Measurements from ENCODE around the gene EZR.

Gene EZR

GRCh38 chr6:158752613-158753012 is 66.6 kb downstream of the EZR start:
- peaks cover 0 to 8% of the 10 kb centered on the region in 2 donors for H3K4me1 ChIP-seq (ENCODE audit: control insufficient read depth in 1 of 2, insufficient read depth in 2 of 2, low read length in 2 of 2)
- no peak overlapping the region for H3K4me3 ChIP-seq (ENCODE audit: low read depth in 1 of 2, low read length in 2 of 2)
- H3K9me3 ChIP-seq (ENCODE audit: control insufficient read depth in 1 of 2, low read length in 2 of 2), result no peaks in the 10 kb centered on the region
- H3K27me3 ChIP-seq (ENCODE audit: low read depth, low read length), result no peaks in the 10 kb centered on the region
- peaks cover 0 to 6% of the 10 kb centered on the region in 2 donors for H3K36me3 ChIP-seq (ENCODE audit: control insufficient read depth in 1 of 2, insufficient read depth in 2 of 2, low read length in 2 of 2)
- no peak overlapping the region for H3K27ac ChIP-seq (ENCODE audit: low read length)

GRCh38 chr6:158751921-158752320 is 67.2 kb downstream of the EZR start:
- peaks cover 0 to 6% of the 10 kb centered on the region in 2 donors for H3K36me3 ChIP-seq (ENCODE audit: control insufficient read depth in 1 of 2, insufficient read depth in 2 of 2, low read length in 2 of 2)
- H3K27me3 ChIP-seq (ENCODE audit: low read depth, low read length), result no peaks in the 10 kb centered on the region
- no peak overlapping the region for H3K27ac ChIP-seq (ENCODE audit: low read length)

GRCh38 chr6:158751224-158751623 is 67.9 kb downstream of the EZR start:
- no peaks in the 10 kb centered on the region for H3K27me3 ChIP-seq (ENCODE audit: low read depth, low read length)
- no peak overlapping the region for H3K4me3 ChIP-seq (ENCODE audit: low read depth in 1 of 2, low read length in 2 of 2)
- H3K36me3 ChIP-seq (ENCODE audit: control insufficient read depth in 1 of 2, insufficient read depth in 2 of 2, low read length in 2 of 2), result peaks cover 0 to 6% of the 10 kb centered on the region in 2 donors
- H3K27ac ChIP-seq (ENCODE audit: low read length), result no peak overlapping the region
- peaks cover 0 to 8% of the 10 kb centered on the region in 2 donors for H3K4me1 ChIP-seq (ENCODE audit: control insufficient read depth in 1 of 2, insufficient read depth in 2 of 2, low read length in 2 of 2)
- H3K9me3 ChIP-seq (ENCODE audit: control insufficient read depth in 1 of 2, low read length in 2 of 2), result no peaks in the 10 kb centered on the region

More at GRCh38 chr6:158751921-158752320, 67.2 kb downstream of the EZR start:
- Histone ChIP-seq H3K9me3 (ENCODE audit: control insufficient read depth in 1 of 2, low read length in 2 of 2) (no peaks in the 10 kb centered on the region), H3K4me3 (ENCODE audit: low read depth in 1 of 2, low read length in 2 of 2) (no peak overlapping the region), H3K4me1 (ENCODE audit: control insufficient read depth in 1 of 2, insufficient read depth in 2 of 2, low read length in 2 of 2) (peaks cover 0 to 8% of the 10 kb centered on the region in 2 donors)

GRCh38 chr6:158744986-158745430 is 74.2 kb downstream of the EZR start:
- Histone ChIP-seq H3K36me3 (ENCODE audit: control insufficient read depth in 1 of 2, insufficient read depth in 2 of 2, low read length in 2 of 2) (peaks cover 0 to 3% of the 10 kb centered on the region in 2 donors), H3K27ac (ENCODE audit: low read length) (no peak overlapping the region), H3K4me3 (ENCODE audit: low read depth in 1 of 2, low read length in 2 of 2) (no peak overlapping the region)

GRCh38 chr6:158743033-158743651 is 76.0 kb downstream of the EZR start:
- peaks cover 0 to 3% of the 10 kb centered on the region in 2 donors for H3K9me3 ChIP-seq (ENCODE audit: control insufficient read depth in 1 of 2, low read length in 2 of 2)
- peaks cover 0 to 9% of the 10 kb centered on the region in 2 donors for H3K36me3 ChIP-seq (ENCODE audit: control insufficient read depth in 1 of 2, insufficient read depth in 2 of 2, low read length in 2 of 2)
- H3K4me1 ChIP-seq (ENCODE audit: control insufficient read depth in 1 of 2, insufficient read depth in 2 of 2, low read length in 2 of 2), result no peaks in the 10 kb centered on the region

More at GRCh38 chr6:158744986-158745430, 74.2 kb downstream of the EZR start:
- no peaks in the 10 kb centered on the region for H3K4me1 ChIP-seq (ENCODE audit: control insufficient read depth in 1 of 2, insufficient read depth in 2 of 2, low read length in 2 of 2)
- H3K27me3 ChIP-seq (ENCODE audit: low read depth, low read length), result no peaks in the 10 kb centered on the region
- H3K9me3 ChIP-seq (ENCODE audit: control insufficient read depth in 1 of 2, low read length in 2 of 2), result no peaks in the 10 kb centered on the region

GRCh38 chr6:158739673-158740072 is 79.5 kb downstream of the EZR start:
- Histone ChIP-seq H3K9me3 (ENCODE audit: control insufficient read depth in 1 of 2, low read length in 2 of 2) (peaks cover 0 to 3% of the 10 kb centered on the region in 2 donors), H3K27me3 (ENCODE audit: low read depth, low read length) (no peaks in the 10 kb centered on the region), H3K4me1 (ENCODE audit: control insufficient read depth in 1 of 2, insufficient read depth in 2 of 2, low read length in 2 of 2) (no peaks in the 10 kb centered on the region), H3K4me3 (ENCODE audit: low read depth in 1 of 2, low read length in 2 of 2) (no peak overlapping the region), H3K27ac (ENCODE audit: low read length) (no peak overlapping the region), H3K36me3 (ENCODE audit: control insufficient read depth in 1 of 2, insufficient read depth in 2 of 2, low read length in 2 of 2) (peaks cover 0 to 6% of the 10 kb centered on the region in 2 donors)

More at GRCh38 chr6:158743033-158743651, 76.0 kb downstream of the EZR start:
- no peak overlapping the region for H3K27ac ChIP-seq (ENCODE audit: low read length)
- H3K4me3 ChIP-seq (ENCODE audit: low read depth in 1 of 2, low read length in 2 of 2), result no peak overlapping the region
- H3K27me3 ChIP-seq (ENCODE audit: low read depth, low read length), result no peaks in the 10 kb centered on the region

GRCh38 chr6:158737710-158738615 is 81.2 kb downstream of the EZR start:
- Histone ChIP-seq H3K9me3 (ENCODE audit: control insufficient read depth in 1 of 2, low read length in 2 of 2) (peaks cover 0 to 6% of the 10 kb centered on the region in 2 donors), H3K27me3 (ENCODE audit: low read depth, low read length) (no peaks in the 10 kb centered on the region), H3K4me1 (ENCODE audit: control insufficient read depth in 1 of 2, insufficient read depth in 2 of 2, low read length in 2 of 2) (no peaks in the 10 kb centered on the region), H3K4me3 (ENCODE audit: low read depth in 1 of 2, low read length in 2 of 2) (no peak overlapping the region), H3K36me3 (ENCODE audit: control insufficient read depth in 1 of 2, insufficient read depth in 2 of 2, low read length in 2 of 2) (peaks cover 0 to 6% of the 10 kb centered on the region in 2 donors), H3K27ac (ENCODE audit: low read length) (no peak overlapping the region)

GRCh38 chr6:158737082-158737709 is 82.0 kb downstream of the EZR start:
- Histone ChIP-seq H3K4me1 (ENCODE audit: control insufficient read depth in 1 of 2, insufficient read depth in 2 of 2, low read length in 2 of 2) (no peaks in the 10 kb centered on the region), H3K4me3 (ENCODE audit: low read depth in 1 of 2, low read length in 2 of 2) (no peak overlapping the region), H3K27ac (ENCODE audit: low read length) (no peak overlapping the region), H3K9me3 (ENCODE audit: control insufficient read depth in 1 of 2, low read length in 2 of 2) (peaks cover 0 to 6% of the 10 kb centered on the region in 2 donors), H3K36me3 (ENCODE audit: control insufficient read depth in 1 of 2, insufficient read depth in 2 of 2, low read length in 2 of 2) (peaks cover 0 to 6% of the 10 kb centered on the region in 2 donors), H3K27me3 (ENCODE audit: low read depth, low read length) (no peaks in the 10 kb centered on the region)

GRCh38 chr6:158735009-158735408 is 84.2 kb downstream of the EZR start:
- peaks cover 0 to 6% of the 10 kb centered on the region in 2 donors for H3K36me3 ChIP-seq (ENCODE audit: control insufficient read depth in 1 of 2, insufficient read depth in 2 of 2, low read length in 2 of 2)
- H3K4me3 ChIP-seq (ENCODE audit: low read depth in 1 of 2, low read length in 2 of 2), result no peak overlapping the region

GRCh38 chr6:158730541-158730907 is 88.6 kb downstream of the EZR start:
- Histone ChIP-seq H3K27me3 (ENCODE audit: low read depth, low read length) (no peaks in the 10 kb centered on the region), H3K36me3 (ENCODE audit: control insufficient read depth in 1 of 2, insufficient read depth in 2 of 2, low read length in 2 of 2) (peaks cover 0 to 4% of the 10 kb centered on the region in 2 donors), H3K4me1 (ENCODE audit: control insufficient read depth in 1 of 2, insufficient read depth in 2 of 2, low read length in 2 of 2) (no peaks in the 10 kb centered on the region), H3K27ac (ENCODE audit: low read length) (no peak overlapping the region), H3K4me3 (ENCODE audit: low read depth in 1 of 2, low read length in 2 of 2) (no peak overlapping the region), H3K9me3 (ENCODE audit: control insufficient read depth in 1 of 2, low read length in 2 of 2) (peaks cover 0 to 3% of the 10 kb centered on the region in 2 donors)

More at GRCh38 chr6:158735009-158735408, 84.2 kb downstream of the EZR start:
- Histone ChIP-seq H3K9me3 (ENCODE audit: control insufficient read depth in 1 of 2, low read length in 2 of 2) (peaks cover 0 to 6% of the 10 kb centered on the region in 2 donors), H3K27me3 (ENCODE audit: low read depth, low read length) (no peaks in the 10 kb centered on the region), H3K27ac (ENCODE audit: low read length) (no peak overlapping the region), H3K4me1 (ENCODE audit: control insufficient read depth in 1 of 2, insufficient read depth in 2 of 2, low read length in 2 of 2) (no peaks in the 10 kb centered on the region)

All from muscle layer of duodenum (tissue), 2 donors.